Progenitor cell of endocrine pancreas (in vitro differentiated cells): ENCODE results near the gene PIF1. TPM values are rescaled to one million over a fixed set of nuclear protein-coding genes. Genes with fewer than 3 reads are reported as not detected.
"Not testable (repeated sequence)": the region's sequence is repeated elsewhere in the genome, so short reads cannot be mapped to it uniquely, and the experiment has no call there.

Experiments used
- DNase-seq: peaks from one replicate; pipeline ENCODE4 v3.0.0; 2021; ENCODE audit warnings: low spot score; ENCODE audit not compliant: unreplicated experiment
- H3K27ac Mint-ChIP-seq: 2 replicates; pipeline ENCODE4 v1.8.0; 2021; ENCODE audit warnings: mild to moderate bottlenecking, moderate library complexity, mixed read lengths
- H3K27me3 Mint-ChIP-seq: 2 replicates; pipeline ENCODE4 v1.8.0; 2021; ENCODE audit warnings: mixed read lengths
- H3K36me3 Mint-ChIP-seq: 2 replicates; pipeline ENCODE4 v1.8.0; 2022; ENCODE audit warnings: mixed read lengths; ENCODE audit not compliant: insufficient read depth
- H3K4me1 Mint-ChIP-seq: 2 replicates; pipeline ENCODE4 v1.8.0; 2021; ENCODE audit warnings: low read depth, mixed read lengths
- H3K4me3 Mint-ChIP-seq: 2 replicates; pipeline ENCODE4 v1.8.0; 2021; ENCODE audit warnings: low read depth, mild to moderate bottlenecking, moderate library complexity, mixed read lengths
- H3K9me3 Mint-ChIP-seq: 2 replicates; pipeline ENCODE4 v1.8.0; 2021; ENCODE audit warnings: low read depth, mixed read lengths
- total RNA-seq: library from RNA; stranded (reverse); gene quantifications from 2 replicates; pipeline ENCODE4 v1.2.1, GENCODE V29; 2021
- TF ChIP-seq, protein P1 (sequence below): fragments of 200-600 bp; sonication (generic); IDR thresholded peaks from one replicate; pipeline ENCODE4 v1.5.0; 2021; ENCODE audit warnings: antibody characterized with exemption, mild to moderate bottlenecking; ENCODE audit not compliant: unreplicated experiment

PIF1 gene
- total RNA-seq, 1 donor from 2014 or later: 19.6 TPM

- Mint-ChIP-seq H3K4me3 (no peak overlapping the region), H3K9me3 (peaks cover 3% of the 10 kb centered on the region), H3K27ac (no peak overlapping the region), H3K36me3 (no peaks in the 10 kb centered on the region), H3K27me3 (peaks cover 22% of the 10 kb centered on the region), H3K4me1 (peaks cover 5% of the 10 kb centered on the region)
- DNase-seq: no peak
- TF ChIP-seq, protein P1, sequence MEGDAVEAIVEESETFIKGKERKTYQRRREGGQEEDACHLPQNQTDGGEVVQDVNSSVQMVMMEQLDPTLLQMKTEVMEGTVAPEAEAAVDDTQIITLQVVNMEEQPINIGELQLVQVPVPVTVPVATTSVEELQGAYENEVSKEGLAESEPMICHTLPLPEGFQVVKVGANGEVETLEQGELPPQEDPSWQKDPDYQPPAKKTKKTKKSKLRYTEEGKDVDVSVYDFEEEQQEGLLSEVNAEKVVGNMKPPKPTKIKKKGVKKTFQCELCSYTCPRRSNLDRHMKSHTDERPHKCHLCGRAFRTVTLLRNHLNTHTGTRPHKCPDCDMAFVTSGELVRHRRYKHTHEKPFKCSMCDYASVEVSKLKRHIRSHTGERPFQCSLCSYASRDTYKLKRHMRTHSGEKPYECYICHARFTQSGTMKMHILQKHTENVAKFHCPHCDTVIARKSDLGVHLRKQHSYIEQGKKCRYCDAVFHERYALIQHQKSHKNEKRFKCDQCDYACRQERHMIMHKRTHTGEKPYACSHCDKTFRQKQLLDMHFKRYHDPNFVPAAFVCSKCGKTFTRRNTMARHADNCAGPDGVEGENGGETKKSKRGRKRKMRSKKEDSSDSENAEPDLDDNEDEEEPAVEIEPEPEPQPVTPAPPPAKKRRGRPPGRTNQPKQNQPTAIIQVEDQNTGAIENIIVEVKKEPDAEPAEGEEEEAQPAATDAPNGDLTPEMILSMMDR: no peak
Measured at GRCh38 chr15:64836023-64836536, 10.6 kb upstream of the PIF1 start.

GRCh38 chr15:64833690-64834089 is 8.2 kb upstream of the PIF1 start:
- no peak overlapping the region for H3K27ac Mint-ChIP-seq
- H3K4me1 Mint-ChIP-seq: no peaks in the 10 kb centered on the region
- DNase-seq: no peak
- TF ChIP-seq, protein P1: no peak
- peaks cover 6% of the 10 kb centered on the region for H3K27me3 Mint-ChIP-seq
- no peaks in the 10 kb centered on the region for H3K36me3 Mint-ChIP-seq
- no peak overlapping the region for H3K4me3 Mint-ChIP-seq
- peaks cover 3% of the 10 kb centered on the region for H3K9me3 Mint-ChIP-seq

GRCh38 chr15:64828985-64829384 is 3.5 kb upstream of the PIF1 start:
- Mint-ChIP-seq H3K27ac (no peak overlapping the region), H3K4me3 (no peak overlapping the region), H3K36me3 (no peaks in the 10 kb centered on the region), H3K27me3 (peaks cover 13% of the 10 kb centered on the region), H3K4me1 (peaks cover 8% of the 10 kb centered on the region), H3K9me3 (no peaks in the 10 kb centered on the region)
- TF ChIP-seq, protein P1: no peak
- no peak for DNase-seq

DNA sequence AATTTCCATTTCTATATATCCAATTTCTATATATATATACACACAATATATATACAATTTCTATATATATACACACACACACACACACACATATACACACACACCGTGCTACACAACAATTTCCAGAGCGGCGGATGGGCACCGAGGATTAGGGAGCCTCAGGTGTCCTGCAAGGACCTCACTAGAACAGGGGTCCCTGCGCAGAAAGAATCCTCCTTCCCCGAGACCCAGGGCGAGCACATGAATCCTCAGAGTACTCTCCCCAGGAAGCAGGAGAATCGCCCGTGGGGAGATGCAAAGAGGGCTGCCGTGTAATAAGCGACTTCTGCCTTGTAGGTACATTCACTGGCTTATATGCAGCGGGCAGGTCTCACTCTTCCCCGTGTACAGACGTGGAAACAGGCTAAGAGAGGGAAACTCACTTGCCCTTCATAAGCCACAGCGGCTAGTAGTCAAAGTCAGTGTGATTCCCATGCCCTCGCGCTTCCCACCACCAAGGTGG is 467 bp downstream of the PIF1 start:
- no peak overlapping the region for H3K27ac Mint-ChIP-seq
- H3K36me3 Mint-ChIP-seq: peaks cover 5% of the 10 kb centered on the region
- no peaks in the 10 kb centered on the region for H3K9me3 Mint-ChIP-seq
- TF ChIP-seq, protein P1: no peak
- DNase-seq: no peak
- H3K4me3 Mint-ChIP-seq: peak overlapping the region; percentile 80
- H3K4me1 Mint-ChIP-seq: peaks cover 8% of the 10 kb centered on the region
- H3K27me3 Mint-ChIP-seq: peaks cover 25% of the 10 kb centered on the region

DNA sequence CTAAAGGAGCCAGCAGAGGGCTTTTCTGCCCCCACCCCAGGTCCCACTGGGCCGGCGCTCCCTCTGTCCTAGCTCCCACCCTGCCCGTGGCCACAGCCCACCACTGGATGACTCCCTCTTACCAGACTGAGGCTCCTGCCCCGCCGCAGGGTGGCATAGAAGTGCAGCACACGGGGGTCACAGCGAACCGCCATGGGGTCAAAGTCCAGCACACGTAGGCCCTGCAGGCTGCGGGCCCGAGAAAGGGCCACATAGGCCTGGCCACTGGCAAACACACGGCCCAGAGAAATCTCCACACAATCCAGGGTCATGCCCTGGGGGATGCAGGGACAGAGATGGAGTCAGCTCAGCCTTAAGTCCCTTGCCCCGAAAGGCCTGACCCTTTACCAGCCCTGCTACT is 9.0 kb downstream of the PIF1 start:
- H3K4me1 Mint-ChIP-seq: peaks cover 2% of the 10 kb centered on the region
- no peak for DNase-seq
- TF ChIP-seq, protein P1: no peak
- H3K4me3 Mint-ChIP-seq: no peak overlapping the region
- H3K27me3 Mint-ChIP-seq: no peaks in the 10 kb centered on the region
- no peak overlapping the region for H3K27ac Mint-ChIP-seq
- H3K36me3 Mint-ChIP-seq: peaks cover 2% of the 10 kb centered on the region
- H3K9me3 Mint-ChIP-seq: no peaks in the 10 kb centered on the region

- H3K9me3 Mint-ChIP-seq, DNase-seq, H3K4me1 Mint-ChIP-seq, H3K27me3 Mint-ChIP-seq, H3K4me3 Mint-ChIP-seq, H3K36me3 Mint-ChIP-seq, H3K27ac Mint-ChIP-seq: not testable (repeated sequence)
Measured at GRCh38 chr15:64814965-64815364, 10.5 kb downstream of the PIF1 start.

DNA sequence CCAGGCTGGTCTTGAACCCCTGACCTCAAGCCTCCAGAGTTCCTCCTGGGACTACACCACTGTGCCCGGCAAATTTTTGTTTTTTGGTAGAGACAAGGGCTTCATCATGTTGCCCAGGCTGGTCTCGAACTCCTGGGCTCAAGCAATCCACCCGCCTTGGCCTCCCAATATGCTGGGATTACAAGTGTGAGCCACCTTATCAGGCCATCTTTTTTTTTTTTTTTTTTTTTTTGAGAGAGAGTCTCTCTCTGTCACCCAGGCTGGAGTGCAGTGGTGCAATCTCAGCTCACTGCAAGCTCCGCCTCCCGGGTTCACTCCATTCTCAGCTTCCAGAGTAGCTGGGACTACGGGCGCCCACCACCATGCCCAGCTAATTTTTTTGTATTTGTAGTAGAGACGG is 11.2 kb downstream of the PIF1 start:
- not testable (repeated sequence) for H3K4me3 Mint-ChIP-seq, H3K4me1 Mint-ChIP-seq, H3K9me3 Mint-ChIP-seq, H3K27me3 Mint-ChIP-seq, H3K27ac Mint-ChIP-seq, H3K36me3 Mint-ChIP-seq, DNase-seq
